Kidney capillary endothelial cell (primary cell): ENCODE measurements around the gene PTPRD.

Experiments
- DNase-seq: peaks from one replicate; pipeline ENCODE4 v3.0.0-alpha.2; 2018; ENCODE audit warnings: low spot score

Gene PTPRD

DNA sequence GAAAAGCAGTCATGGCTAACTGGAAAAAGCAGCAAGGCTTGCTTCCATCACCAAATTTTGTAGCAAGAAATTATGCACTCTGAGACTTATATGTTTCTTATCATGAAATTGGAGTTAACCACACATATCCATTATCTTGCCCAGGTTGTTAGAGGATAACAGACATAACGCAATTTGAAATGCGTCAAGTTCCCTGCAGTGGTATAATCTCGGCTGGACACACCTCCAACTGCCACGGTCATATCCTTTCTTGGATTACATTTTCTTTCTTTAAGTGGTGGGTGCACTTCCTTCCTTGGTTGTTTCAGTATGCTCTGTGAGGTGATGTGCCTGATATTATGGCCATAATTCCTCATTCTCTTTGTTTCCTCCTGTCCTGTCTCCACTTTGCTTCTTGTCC, 2118.2 kb downstream of the PTPRD start:
- no peak for DNase-seq

DNA sequence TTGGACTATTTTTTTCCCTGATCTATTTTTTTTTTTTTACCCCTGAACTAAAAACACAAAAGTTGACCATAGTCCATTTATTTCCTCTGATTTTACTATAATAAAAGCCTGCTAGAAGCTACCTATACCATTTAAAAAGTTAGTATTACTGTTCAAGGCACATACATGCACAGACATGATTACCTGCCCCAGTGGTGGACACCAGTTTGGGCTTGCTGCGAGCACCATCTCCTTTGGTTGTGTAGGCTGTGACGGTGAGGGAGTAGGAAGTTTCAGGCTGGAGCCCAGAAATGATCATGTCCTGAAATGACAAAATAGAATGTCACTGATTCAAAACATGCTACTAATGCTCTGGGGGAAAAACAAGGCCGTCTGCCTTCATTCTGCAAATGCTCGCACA, 2120.1 kb downstream of the PTPRD start:
- no peak for DNase-seq

- no peak for DNase-seq
Observed at GRCh38 chr9:8492024-8492423, 2120.8 kb downstream of the PTPRD start.

DNA sequence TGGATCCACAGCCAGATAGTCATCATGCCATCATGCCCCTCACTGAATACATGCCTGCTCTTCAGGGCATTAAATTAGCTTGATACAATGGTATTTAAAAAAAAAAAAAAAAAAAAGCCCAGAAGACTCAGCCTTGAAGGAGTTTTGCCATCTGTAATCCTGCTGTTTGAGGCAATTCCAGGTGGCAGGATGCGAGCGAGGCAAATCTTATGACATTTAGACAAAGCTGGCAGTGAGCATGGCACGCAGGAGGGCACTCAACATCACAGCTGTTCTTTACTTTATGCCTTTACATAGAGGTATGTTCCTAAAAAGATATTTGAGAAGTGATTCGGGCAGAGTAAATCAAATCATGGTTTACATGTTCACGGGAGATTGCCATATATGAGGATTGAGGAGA, 2121.2 kb downstream of the PTPRD start:
- no peak for DNase-seq

- DNase-seq, result no peak
Observed at GRCh38 chr9:8489835-8490234, 2123.0 kb downstream of the PTPRD start.

- DNase-seq, result no peak
Observed at GRCh38 chr9:8486095-8486494, 2126.7 kb downstream of the PTPRD start.

GRCh38 chr9:8484597-8485191, 2128.1 kb downstream of the PTPRD start:
- no peak for DNase-seq

- no peak for DNase-seq
Observed at GRCh38 chr9:8477450-8477849, 2135.4 kb downstream of the PTPRD start.

DNA sequence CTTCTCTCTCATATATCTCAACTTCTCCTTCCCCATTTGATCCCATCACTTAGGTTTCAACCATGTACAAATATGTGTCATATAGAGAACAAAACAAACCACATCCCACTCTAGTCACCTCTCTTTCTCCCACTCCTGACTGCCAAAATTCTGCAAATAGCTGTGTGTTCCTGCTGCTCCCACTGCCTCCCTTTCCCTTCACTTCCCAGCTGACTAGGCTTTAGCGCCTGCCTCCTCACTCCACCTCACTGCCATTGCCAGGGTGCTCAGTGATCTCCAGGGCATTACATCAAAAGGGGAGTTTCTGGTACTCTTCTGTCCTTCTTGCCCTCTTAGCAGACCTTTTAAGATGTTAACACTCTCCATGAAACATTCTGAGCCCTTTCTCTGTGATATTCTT, 2137.9 kb downstream of the PTPRD start:
- DNase-seq, result no peak

DNA sequence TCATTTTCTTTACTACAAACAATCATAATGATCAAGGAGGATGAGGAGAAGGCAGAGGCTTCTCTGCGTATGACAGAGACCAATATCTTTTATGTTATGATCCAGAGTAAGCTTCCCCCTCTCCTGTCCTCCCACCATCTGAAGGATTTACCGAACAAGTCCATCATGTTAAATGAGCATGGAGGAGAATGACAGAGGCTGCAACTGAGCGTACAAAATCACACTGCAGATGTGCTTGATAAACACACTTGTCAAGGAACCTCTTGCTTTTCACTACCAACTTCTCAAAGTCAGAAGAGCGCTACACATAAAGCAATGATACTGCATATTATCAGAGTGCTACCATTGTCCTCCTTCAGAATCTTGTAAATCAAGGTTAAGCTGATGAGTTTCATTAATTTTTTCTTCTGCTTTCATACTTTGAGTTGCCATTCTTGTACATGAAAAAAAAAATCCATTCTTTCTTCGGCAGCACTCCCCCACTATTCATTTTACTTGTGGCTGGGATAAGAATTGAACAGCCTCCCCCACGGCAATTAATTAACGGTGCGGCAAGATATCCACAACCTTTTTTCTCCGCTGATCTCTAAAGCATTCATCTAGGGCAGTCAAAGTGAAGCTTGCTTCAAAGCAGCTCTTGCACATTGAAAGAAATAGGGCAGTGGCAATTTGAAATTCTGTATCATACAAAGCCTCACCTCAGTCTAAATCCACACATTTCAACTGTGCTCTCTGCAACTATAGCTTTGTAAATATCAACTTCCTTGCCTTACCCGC, 2139.4 kb downstream of the PTPRD start:
- DNase-seq, result no peak

DNA sequence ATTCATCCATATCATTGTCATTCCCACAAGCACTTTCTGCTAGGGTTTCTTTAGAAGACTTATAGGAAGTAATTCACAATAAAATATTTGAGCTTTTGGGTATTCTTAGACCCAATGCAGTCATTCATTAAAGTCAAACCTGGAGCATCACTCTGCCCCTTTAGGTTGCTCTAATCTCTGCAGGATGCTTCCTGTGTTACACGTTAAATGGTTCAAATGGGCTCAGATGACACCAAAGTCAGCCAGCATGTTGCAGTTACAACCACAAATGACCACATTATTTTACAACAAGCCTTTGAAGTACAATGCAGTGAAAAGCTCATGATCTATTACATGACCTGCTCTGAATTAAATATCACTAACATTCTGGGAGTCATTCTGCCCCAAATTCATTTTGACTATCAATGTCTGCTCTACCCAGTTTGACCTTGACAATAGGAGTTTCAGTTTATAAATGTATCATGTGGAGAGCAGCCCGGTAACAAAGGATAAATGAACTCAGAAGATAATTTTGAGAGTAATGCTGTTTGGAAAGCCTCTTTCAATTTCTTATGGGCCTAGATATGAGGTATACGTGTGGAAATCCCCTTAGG, 2144.7 kb downstream of the PTPRD start:
- no peak for DNase-seq

- no peak for DNase-seq
Observed at GRCh38 chr9:8457816-8458215, 2155.0 kb downstream of the PTPRD start.

GRCh38 chr9:8457055-8457454, 2155.7 kb downstream of the PTPRD start:
- no peak for DNase-seq

DNA sequence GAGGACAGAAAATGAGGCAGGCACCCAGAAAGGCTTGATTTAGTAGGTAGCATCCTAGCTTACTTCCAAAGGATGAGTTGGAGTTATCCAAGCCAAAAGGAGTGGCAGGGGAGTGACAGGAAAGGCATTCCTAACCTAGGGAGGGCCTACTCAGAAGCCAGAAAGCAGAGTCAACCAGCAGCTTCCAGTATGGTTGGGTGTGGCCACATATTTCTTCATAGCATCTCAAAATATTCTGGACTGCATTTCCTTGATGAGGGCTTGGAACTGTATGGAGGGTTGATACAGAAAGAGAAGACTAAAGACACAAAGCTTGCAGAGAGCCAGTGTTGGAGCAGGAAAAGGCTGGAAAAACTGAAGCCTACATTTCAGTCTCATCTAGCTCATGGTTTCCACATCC, 2156.5 kb downstream of the PTPRD start:
- DNase-seq, result no peak

DNA sequence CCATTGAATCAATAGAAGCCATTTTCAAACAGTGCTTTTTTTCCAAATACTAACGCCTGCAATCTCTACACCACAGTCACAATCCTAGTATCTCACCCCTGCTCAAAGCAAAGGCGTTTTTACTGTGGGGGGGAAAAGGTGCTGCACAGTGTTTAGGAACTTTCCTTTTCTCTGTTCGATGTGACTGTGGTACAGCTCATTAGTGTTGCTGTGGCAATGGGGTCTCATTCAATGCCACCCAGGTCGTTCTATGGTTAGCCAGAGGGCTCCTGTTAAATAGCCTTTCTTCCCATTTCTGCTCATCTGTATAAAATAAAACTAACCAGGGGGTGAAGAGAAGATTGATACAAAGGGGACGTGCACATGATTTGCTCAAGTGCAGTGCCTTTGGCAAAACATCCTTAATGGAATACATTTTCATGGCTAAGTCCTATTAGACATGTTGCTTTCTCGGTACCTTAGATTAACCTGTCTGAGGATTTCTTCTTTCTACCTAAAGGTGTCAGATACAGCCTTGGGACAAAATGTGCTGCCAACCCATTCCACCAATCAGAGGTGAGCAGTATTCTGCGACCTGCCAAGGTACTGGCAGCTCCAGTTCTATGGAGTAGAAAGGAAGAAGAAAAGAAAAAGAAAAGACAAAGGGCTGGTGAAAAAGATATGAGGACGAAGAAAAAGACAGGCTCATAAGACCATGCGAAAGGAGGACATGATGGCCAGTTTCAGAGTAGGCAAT, 2161.8 kb downstream of the PTPRD start:
- DNase-seq, result no peak

- DNase-seq, result no peak
Observed at GRCh38 chr9:8448226-8448625, 2164.6 kb downstream of the PTPRD start.

- DNase-seq, result no peak
Observed at GRCh38 chr9:8447601-8448000, 2165.2 kb downstream of the PTPRD start.

DNA sequence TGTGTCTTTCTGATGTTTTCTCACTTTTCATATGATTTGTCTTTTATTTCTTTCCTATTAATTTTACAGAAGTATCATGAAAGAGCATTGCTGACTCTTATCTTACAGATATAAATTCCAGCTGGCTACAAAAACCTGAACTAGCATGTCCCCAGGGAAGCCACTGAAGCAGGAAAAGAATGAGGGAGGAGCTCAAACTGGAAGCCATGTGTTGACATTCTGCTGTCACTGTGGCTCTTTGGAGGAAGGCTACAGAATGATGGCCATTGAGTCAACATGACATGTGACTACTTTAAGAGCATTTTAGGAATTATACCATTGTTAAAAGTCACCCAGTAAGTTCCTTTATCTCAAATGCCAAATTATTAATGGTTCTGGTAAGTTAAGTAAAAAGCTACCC, 2174.9 kb downstream of the PTPRD start:
- no peak for DNase-seq

- DNase-seq, result no peak
Observed at GRCh38 chr9:8437259-8437658, 2175.5 kb downstream of the PTPRD start.

- DNase-seq, result no peak
Observed at GRCh38 chr9:8436786-8437185, 2176.0 kb downstream of the PTPRD start.

GRCh38 chr9:8434621-8435020, 2178.2 kb downstream of the PTPRD start:
- DNase-seq, result no peak

DNA sequence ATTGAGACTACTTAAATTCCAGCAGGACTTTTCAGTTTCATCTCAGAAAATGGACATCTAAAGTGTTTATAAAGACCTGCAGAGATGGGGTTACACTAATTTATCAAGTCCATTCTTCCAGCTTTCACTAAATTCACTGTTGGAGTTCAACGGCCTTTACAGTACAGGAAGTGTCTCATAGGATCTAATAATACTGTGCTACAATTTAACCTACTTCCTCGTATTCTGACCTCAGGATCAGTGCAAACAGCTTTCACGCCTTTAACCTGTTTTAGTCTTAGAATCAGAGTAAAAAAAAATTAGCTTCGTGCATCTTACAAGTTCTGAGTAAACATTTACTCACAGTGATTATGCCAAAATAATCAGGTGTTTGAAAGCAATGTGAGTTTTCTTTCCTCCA, 2180.6 kb downstream of the PTPRD start:
- DNase-seq, result peak; percentile 4

- DNase-seq, result no peak
Observed at GRCh38 chr9:8431505-8431904, 2181.3 kb downstream of the PTPRD start.
